Mucosa of gallbladder (tissue), 1 donor: ENCODE data around the gene NDST4. TPM values are rescaled to one million over a fixed set of nuclear protein-coding genes. Genes with fewer than 3 reads are reported as not detected.
"Not testable (repeated sequence)": the region's sequence is repeated elsewhere in the genome, so short reads cannot be mapped to it uniquely, and the experiment has no call there.

Source experiments
- DNase-seq: peaks from one replicate; pipeline ENCODE4 v3.0.0-alpha.2; 2020; ENCODE audit warnings: low spot score
- total RNA-seq: library from RNA; stranded (reverse); gene quantifications from one replicate; pipeline ENCODE4 v1.2.1, GENCODE V29; 2021
- donor health status: DM: no; HTN: no; CAD: no.

The NDST4 gene
- total RNA-seq, 1 donor from 2014 or later, result 0.40 TPM

GRCh38 chr4:115054836-115055235 is 58.6 kb downstream of the NDST4 start:
- no peak for DNase-seq

DNA sequence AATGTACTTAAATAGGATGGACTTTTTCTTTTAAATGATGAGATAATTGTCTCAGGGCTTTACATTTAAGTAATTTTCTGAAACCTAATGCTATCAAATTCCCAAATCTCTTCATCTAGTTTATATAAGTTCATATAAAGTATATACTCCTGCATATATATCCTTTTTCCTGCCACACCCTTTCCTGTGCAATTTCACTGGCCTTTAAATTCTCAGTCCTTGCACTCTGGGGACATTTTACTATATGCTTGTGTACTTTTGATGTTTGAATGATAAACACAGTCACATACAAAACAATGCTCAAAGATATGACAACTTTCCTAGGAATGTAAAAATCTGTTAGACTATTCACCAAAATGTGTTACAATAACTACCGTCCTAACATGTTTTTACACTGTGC is 60.1 kb downstream of the NDST4 start:
- no peak for DNase-seq

DNA sequence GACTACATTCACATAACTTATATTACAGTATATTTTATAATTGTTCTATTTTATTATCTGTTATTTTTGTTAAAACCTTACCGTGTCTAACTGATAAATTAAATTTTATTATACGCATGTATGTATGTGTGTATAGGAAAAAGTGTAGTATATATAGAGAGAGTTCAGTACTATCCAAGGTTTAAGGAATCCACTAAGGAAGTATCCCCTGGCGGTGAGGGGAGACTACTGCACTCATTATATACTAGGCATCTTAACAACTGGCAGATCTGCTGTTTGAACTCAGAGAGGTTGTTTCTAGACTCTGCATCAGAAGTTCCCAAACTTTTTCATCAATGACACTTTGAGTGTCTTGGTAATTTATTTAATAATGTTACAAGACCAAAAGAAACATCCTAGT is 70.9 kb downstream of the NDST4 start:
- no peak for DNase-seq

DNA sequence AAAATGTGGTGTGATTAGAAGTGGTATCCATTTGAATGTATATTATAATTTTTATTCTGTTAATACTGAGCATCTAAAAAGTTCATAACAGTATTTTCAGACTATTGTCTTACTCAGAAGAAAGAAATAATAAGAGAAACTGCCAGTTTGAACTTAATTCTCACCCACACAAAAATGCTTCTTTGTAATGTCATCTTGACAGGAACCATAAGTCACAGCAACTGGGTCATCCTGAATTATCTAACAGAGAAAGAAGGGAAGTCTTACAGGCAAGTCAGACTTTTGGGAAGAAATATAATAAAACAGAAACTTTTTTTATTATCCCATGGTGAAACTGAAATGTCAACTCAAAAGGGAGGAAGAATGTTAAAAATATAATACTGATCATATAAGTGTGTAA is 83.1 kb downstream of the NDST4 start:
- no peak for DNase-seq

- DNase-seq, result no peak
These were observed 84.6 kb downstream of the NDST4 start for GRCh38 chr4:115028682-115029410.

DNA sequence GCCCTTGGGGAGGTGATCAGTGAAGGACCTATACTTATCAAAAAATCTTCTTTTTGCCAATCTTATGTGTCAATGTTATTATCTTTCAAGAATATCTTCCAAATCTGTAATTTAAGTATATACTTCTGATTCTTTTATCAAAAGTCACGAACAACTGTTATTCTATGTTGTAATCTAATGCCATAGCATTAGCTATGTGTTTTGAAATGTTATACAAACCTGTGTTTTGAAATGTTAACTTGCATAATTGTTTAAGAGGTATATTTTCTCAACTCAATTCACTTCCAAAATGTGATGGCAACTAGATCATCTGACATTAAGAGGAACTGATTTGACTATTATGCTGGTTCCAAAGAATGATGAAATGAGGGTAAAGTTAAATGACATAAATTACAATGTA is 113.5 kb downstream of the NDST4 start:
- no peak for DNase-seq

- DNase-seq, result no peak
These were observed 115.1 kb downstream of the NDST4 start for GRCh38 chr4:114998316-114998715.

- DNase-seq, result no peak
These were observed 115.7 kb downstream of the NDST4 start for GRCh38 chr4:114997576-114998247.

DNA sequence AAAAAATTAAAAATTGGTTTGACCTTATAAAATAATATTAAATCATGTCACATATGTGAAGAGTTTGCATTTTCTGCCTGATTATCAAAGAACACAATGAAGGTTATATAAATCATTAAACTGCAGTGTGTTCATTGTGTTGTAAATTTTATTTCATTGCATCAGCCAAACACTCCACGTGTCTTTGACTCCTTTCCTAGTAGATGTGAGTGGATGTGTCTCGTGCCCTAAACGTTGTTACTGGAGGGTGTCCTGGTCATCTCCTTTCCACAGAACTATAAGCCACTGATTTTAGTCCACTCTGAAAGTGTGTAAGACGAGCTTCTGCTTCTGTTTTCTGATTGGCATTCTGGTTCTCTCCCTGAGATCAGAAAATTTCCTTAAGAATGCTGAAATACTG is 127.3 kb downstream of the NDST4 start:
- no peak for DNase-seq

DNA sequence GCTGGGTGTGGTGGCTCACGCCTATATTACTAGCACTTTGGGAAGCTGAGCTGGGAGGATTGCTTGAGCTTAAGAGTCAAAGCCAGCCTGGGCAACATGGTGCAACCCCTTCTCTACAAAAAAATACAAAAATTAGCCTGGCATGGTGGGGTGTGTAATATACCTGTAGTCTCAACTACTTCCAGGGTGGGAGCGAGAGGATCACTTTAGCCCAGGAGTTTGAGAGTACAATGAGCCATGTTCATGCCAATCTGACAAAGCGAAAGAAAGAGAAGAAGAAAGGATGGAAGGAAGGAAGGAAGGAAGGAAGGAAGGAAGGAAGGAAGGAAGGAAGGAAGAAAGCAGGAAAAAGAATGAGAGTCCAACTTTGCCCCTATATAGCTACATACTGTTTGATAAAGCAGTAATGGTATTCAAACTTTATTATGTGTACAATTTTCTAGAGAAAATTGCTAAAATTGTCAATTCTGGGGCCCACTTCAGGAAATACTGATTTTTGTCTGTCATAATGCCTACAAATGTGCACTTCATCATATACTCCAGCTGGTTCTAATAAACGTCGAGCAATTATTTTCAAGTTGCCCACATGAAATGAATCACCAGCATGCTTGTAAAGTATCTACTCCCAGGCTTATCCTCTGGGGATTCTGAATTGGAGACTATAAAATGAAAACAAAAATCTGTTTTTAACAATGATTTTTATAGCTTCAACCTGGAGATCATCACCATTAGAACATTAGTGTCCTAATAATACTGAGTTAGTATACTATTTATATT is 132.3 kb downstream of the NDST4 start:
- DNase-seq, result no peak

DNA sequence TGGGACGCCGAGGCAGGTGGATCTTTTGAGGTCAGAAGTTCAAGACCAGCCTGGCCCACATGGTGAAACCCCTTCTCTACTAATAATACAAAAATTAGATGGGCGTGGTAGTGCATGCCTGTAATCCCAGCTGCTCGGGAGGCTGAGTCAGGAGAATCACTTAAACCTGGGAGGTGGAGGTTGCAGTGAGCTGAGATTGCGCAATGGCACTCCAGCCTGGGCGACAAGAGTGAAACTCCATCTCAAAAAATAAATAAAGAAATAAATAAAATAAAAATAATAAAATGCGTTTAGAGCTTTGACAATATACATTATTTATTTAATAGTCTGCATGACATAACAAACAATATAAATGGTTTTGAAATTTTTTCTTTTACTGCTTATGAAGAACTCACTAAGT is 133.0 kb downstream of the NDST4 start:
- DNase-seq, result not testable (repeated sequence)

- no peak for DNase-seq
These were observed 136.5 kb downstream of the NDST4 start for GRCh38 chr4:114976901-114977300.

GRCh38 chr4:114964026-114964425 is 149.4 kb downstream of the NDST4 start:
- DNase-seq, result no peak

- DNase-seq, result no peak
These were observed 167.8 kb downstream of the NDST4 start for GRCh38 chr4:114945616-114946015.

GRCh38 chr4:114941503-114941902 is 171.9 kb downstream of the NDST4 start:
- DNase-seq, result no peak

DNA sequence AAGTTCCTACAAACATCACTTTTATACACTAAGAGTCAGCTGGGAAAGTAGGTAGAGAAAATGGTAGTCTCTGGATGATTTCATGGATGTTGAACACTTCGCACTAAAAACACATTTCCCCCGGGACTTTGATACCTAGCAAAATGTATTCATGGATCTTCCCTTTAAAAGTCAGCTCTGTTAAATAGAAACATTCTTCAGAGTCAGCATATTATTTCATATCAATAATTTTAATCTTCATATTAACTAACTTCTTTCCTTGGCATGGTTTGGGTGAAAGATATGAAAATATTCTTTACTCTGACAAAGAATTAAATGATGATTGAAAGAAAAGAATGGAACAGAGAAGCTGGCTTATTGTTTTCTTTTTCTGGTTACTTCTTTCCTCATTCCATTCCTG is 185.5 kb downstream of the NDST4 start:
- no peak for DNase-seq

DNA sequence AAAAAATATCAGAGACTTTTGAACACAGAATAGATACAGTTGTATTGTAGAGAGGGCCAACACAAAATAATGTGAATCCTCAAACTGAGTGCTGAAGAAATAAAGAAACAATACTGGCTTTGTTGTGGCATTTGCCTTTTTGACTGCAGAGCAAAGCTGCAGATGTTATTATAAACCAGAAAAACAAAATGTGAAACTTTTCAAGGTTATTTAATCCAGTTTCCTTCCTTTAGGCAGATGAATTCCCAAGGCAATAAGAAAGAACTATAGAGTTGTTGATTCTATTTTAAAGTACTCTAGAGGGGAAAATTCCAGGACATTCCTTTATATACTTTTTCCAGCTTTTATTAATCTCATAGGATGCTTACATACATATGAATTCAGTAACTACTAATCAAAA is 186.8 kb downstream of the NDST4 start:
- DNase-seq, result no peak

- no peak for DNase-seq
These were observed 189.1 kb downstream of the NDST4 start for GRCh38 chr4:114924311-114924710.

DNA sequence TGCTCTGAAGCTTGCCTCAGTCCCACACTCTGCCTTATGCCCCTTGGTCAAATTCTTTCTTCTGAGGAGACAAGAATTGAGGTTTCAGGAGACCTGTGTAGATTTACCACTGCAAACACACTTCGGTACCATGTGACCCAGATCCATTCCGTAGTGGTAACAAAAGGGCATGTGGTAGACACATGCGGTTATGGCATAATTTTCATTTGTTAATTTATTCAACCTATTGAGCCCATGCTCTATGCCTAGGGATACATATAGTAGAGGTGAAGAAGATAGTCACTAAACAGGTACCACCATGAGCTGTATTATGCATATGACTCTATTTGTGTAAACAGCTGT is 190.9 kb downstream of the NDST4 start:
- DNase-seq, result no peak

GRCh38 chr4:114921790-114922591 is 191.4 kb downstream of the NDST4 start:
- DNase-seq, result no peak

DNA sequence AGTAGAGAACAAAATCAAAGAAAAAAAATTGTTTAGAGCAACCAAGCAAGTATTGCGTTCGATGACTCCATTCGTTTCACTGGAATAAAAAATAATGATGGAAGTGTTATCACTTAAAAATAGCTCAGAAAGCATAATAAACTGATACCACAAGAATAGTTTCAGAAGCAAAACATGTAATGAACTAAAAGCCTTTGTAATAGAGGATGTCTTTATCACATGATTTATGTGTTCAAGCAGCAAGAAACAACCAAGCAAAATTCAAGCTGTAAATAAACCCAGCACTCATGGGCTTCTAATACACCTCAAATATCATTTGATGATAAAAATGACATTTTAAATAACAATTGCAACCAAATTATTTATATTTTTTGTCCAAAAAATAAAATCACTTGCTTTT is 192.2 kb downstream of the NDST4 start:
- no peak for DNase-seq

DNA sequence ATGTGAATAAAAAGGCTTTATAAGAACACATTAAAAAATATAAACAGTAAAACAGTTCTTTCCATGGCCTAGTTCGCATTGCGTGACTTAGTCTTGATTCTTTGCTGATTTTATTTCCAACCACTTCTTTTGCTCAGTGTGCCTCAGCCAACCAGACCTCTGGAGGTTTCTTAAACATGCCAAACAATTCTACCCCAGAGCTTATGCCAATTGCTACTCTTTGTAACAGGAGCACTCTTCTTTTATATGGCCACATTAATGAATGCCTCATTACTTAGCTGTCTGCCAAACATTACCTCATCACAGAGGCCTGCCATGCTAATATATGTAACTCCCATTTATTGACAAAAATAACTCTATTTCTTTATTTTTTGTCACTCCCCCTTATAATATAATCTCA is 202.3 kb downstream of the NDST4 start:
- DNase-seq, result no peak
